HG02759 (cell line): ENCODE measurements around the gene GRAMD1A.
"Not testable (repeated sequence)": the region's sequence is repeated elsewhere in the genome, so short reads cannot be mapped to it uniquely, and the experiment has no call there.

Source experiments
- ATAC-seq: cut with Tn5 transposase; IDR thresholded peaks from one replicate; pipeline ENCODE4 v1.9.1; 2021; ENCODE audit warnings: mild to moderate bottlenecking, moderate library complexity; ENCODE audit not compliant: unreplicated experiment

The GRAMD1A gene

DNA sequence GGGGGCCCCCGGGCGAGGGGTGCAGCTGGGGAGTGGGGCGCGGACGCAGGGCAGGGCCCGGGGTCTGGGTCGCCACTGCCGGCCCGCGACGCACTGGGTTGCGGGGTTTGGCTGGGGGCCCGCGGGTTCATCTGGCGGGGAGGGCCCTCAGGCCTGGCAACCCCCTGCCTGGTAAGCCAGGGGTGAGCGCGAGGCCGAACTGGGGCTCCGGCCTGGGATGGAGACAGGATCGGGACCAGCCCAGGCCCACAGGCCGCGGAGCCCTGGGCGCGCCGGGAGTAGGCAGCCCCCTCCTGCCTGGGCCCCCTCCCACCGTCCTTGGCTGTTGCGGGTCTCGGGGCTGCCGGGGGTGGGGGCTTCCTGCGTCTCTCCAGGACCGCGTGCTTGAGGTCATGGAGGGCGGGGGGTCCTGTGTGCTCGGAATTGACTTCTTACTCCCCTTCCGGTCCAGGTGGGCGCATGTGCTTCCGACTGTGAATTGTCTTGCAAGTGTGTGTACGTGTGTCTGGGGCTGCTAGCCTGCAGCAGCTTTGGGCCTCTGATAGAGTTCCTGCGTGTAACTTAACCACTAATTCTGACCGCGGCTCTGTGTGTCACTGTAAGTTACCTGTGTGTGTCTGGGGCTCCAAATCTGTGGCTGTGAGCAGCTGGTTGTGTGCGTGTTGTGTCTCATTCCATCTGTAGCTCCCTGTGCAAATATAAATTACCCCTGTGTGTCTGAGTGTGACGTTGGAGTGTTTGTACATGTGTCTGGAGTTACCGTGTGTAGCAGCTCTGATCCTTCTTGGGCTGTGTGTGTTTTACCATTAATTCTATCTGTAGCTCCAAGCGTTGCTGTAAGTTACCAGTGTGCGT lies 751 bp downstream of the GRAMD1A start:
- ATAC-seq = peak; percentile 16

DNA sequence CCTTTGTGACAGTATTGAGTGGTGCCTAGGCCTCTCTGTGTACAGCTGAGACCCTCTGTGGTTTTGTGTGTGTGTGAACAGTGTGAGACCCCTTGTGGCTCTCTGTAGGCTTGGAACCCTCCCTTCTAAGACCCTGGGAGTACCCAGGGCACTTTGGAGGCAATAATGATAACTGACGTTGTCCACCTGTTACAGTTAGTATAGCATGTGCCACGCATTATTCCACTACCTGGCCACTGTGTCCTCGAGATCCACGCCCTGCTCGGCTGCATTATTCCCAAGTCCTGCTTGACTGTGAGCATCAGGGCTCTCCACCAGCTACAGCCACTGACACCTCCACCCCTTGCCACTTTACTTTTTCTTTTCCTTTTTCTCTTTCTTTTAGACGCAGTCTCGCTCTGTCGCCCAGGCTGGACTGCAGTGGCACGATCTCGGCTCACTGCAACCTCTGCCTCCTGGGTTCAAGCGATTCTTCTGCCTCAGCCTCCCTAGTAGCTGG lies 2.0 kb downstream of the GRAMD1A start:
- no peak for ATAC-seq

- no peak for ATAC-seq
These were observed 4.6 kb downstream of the GRAMD1A start for GRCh38 chr19:35004517-35005255.

GRCh38 chr19:35005256-35005977 lies 5.3 kb downstream of the GRAMD1A start:
- ATAC-seq = no peak

- not testable (repeated sequence) for ATAC-seq
These were observed 5.9 kb downstream of the GRAMD1A start for GRCh38 chr19:35006007-35006341.

- no peak for ATAC-seq
These were observed 6.3 kb downstream of the GRAMD1A start for GRCh38 chr19:35006342-35006998.

GRCh38 chr19:35006999-35007365 lies 6.9 kb downstream of the GRAMD1A start:
- ATAC-seq = no peak

- ATAC-seq = not testable (repeated sequence)
These were observed 7.3 kb downstream of the GRAMD1A start for GRCh38 chr19:35007427-35007826.

- no peak for ATAC-seq
These were observed 8.8 kb downstream of the GRAMD1A start for GRCh38 chr19:35008891-35009341.

DNA sequence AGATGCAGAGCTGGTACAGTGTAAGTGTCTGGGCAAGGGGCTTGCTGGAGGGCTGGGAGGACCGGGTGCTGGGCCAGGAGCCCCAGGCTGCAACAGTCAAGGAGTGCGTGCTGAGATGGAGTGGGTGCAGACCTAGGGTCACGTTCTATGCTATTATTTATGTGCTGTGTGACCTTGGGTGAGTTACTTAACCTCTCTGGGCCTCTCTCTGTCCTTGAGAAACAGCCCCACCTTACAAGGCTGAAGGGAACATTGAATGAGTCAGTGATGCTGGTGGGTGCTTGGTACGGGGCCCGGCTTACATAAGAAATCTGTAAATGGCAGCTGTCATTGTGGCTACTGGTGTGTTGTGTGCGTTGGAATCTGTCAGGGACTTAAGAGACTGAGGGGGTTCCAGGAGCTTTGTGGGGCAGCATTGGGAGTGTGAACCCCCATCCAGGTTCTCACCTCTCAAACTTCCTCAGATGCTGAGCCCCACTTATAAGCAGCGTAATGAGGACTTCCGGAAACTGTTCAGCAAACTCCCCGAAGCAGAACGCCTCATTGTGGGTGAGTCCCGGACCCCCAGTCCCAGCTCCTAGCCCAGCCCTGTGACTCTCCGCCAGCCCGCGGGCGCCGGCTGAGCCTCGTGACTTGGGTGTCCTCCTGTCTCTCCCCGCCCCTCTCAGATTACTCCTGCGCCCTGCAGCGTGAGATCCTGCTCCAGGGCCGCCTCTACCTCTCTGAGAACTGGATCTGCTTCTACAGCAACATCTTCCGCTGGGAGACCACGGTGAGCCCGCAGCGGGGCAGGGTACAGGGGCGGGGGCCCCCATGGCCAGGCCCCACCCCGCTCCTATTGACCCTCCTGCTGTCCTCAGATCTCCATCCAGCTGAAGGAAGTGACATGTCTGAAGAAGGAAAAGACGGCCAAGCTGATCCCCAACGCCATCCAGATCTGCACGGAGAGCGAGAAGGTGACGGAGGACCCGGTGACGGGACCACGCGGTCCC lies 9.6 kb downstream of the GRAMD1A start:
- no peak for ATAC-seq

GRCh38 chr19:35011091-35011689 lies 11.1 kb downstream of the GRAMD1A start:
- ATAC-seq = no peak

- no peak for ATAC-seq
These were observed 11.9 kb downstream of the GRAMD1A start for GRCh38 chr19:35011737-35012682.

DNA sequence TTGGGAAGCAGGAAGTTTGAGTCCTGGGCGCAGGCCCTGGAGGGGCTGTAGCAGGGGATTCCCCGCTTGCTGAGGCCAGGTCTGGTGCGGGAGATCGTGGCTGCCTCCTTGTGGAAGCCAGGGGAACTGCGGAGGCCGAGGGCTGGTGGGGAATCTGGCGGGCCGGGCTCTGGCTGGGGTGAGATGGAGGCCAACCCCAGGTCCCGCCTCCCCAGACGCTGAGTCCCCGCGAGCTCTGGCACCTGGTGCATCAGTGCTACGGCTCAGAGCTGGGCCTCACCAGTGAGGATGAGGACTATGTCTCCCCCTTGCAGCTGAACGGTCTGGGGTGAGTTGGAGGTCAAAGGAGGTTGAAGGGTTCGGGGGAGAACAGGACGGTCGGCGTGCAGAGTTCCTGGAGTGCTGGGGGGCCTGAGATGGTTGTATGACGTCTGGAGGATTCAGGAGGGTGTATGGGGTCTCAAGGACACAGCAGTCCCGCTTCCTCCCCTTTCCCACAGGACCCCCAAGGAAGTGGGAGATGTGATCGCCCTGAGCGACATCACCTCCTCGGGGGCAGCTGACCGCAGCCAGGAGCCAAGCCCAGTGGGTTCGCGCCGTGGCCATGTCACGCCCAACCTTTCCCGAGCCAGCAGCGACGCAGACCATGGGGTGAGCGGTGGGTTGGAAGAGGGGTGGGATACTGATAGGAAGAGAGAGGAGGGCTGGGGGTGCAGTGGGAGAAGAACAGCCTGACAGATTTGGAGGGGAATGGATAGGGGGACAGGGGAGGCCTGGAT lies 13.1 kb downstream of the GRAMD1A start:
- no peak for ATAC-seq

- no peak for ATAC-seq
These were observed 14.0 kb downstream of the GRAMD1A start for GRCh38 chr19:35013820-35014754.

DNA sequence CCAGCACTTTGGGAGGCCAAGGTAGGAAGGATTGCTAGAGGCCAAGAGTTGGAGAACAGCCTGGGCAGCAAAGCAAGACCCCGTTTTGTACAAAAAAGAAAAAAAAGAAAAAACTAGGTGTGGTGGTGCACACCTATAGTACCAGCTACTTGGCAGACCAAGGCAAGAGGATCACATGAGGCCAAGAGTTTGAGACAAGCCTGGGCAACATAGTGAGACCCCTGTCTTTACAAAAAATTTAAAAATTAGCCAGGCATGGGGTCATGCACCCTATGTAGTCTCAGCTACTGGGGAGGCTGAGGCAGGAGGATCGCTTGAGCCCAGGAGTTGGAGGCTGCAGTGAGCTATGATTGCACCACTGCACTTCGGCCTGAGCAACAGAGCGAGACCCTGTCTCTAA lies 14.7 kb downstream of the GRAMD1A start:
- ATAC-seq = not testable (repeated sequence)

GRCh38 chr19:35015270-35015953 lies 15.3 kb downstream of the GRAMD1A start:
- no peak for ATAC-seq
